ENCODE measurements around the gene MARCHF4. TPM values are rescaled to one million over a fixed set of nuclear protein-coding genes. Genes with fewer than 3 reads are reported as not detected.
"Not testable (repeated sequence)": the region's sequence is repeated elsewhere in the genome, so short reads cannot be mapped to it uniquely, and the experiment has no call there.

The MARCHF4 gene
- total RNA-seq, 4 donors from 2014 or later = 0.14 to 1.4 TPM; not detected in 2

- in situ Hi-C loops (cut with MboI; ENCODE audit: low pct_ligation_motif_present in 1 of 4, low pct_unique_long_range_greater_than_20kb in 1 of 4, low sequenced_read_pairs in 3 of 4) (no loop called here), intact Hi-C loops (cut with DNase I; ENCODE audit: low total_unique reads) (no loop called here)
- H3K4me1 ChIP-seq = no peaks in the 10 kb centered on the region
- no peak overlapping the region for H3K4me3 ChIP-seq
- H3K9me3 ChIP-seq = no peaks in the 10 kb centered on the region
- no peak for TF ChIP-seq EP300 (IDR thresholded peaks at IDR 0.05; ENCODE audit: low read depth)
- no peak for TF ChIP-seq POLR2A (IDR thresholded peaks at IDR 0.05)
- TF ChIP-seq POLR2AphosphoS5 (IDR thresholded peaks at IDR 0.05) = no peak
- TF ChIP-seq CTCF (IDR thresholded peaks at IDR 0.05) = no peak
- WGBS, 2 donors (ENCODE audit: low coverage in 1 of 2) = 20 to 41% methylated on average over 1 to 2 of the region's 2 CpGs
- DNase-seq = no peak
- no peaks in the 10 kb centered on the region for H3K27me3 ChIP-seq
- no peak overlapping the region for H3K27ac ChIP-seq
- no peaks in the 10 kb centered on the region for H3K36me3 ChIP-seq
Observed at GRCh38 chr2:216385478-216385877, 13.2 kb upstream of the MARCHF4 start.

- WGBS, 2 donors (ENCODE audit: low coverage in 1 of 2) = 68% methylated on average over 2 of the region's 2 CpGs; no CpG with 5 or more reads in 1 of the 2 donors
- H3K4me3 ChIP-seq; in situ Hi-C loops (cut with MboI; ENCODE audit: low pct_ligation_motif_present in 1 of 4, low pct_unique_long_range_greater_than_20kb in 1 of 4, low sequenced_read_pairs in 3 of 4); intact Hi-C loops (cut with DNase I; ENCODE audit: low total_unique reads); H3K4me1 ChIP-seq; H3K27me3 ChIP-seq; H3K9me3 ChIP-seq; H3K36me3 ChIP-seq; DNase-seq; H3K27ac ChIP-seq: not testable (repeated sequence)
Observed at GRCh38 chr2:216384409-216384808, 12.1 kb upstream of the MARCHF4 start.

GRCh38 chr2:216379977-216380376 lies 7.7 kb upstream of the MARCHF4 start:
- H3K9me3 ChIP-seq = no peaks in the 10 kb centered on the region
- no peaks in the 10 kb centered on the region for H3K36me3 ChIP-seq
- no peak overlapping the region for H3K27ac ChIP-seq
- TF ChIP-seq EP300 (IDR thresholded peaks at IDR 0.05; ENCODE audit: low read depth) (no peak), POLR2A (IDR thresholded peaks at IDR 0.05) (no peak), POLR2AphosphoS5 (IDR thresholded peaks at IDR 0.05) (no peak), CTCF (IDR thresholded peaks at IDR 0.05) (no peak)
- intact Hi-C loops (cut with DNase I; ENCODE audit: low total_unique reads) (no loop called here), in situ Hi-C loops (cut with MboI; ENCODE audit: low pct_ligation_motif_present in 1 of 4, low pct_unique_long_range_greater_than_20kb in 1 of 4, low sequenced_read_pairs in 3 of 4) (no loop called here)
- no peaks in the 10 kb centered on the region for H3K27me3 ChIP-seq
- 62% methylated on average over 5 of the region's 5 CpGs; no CpG with 5 or more reads in 1 of the 2 donors for WGBS, 2 donors (ENCODE audit: low coverage in 1 of 2)
- H3K4me1 ChIP-seq = no peaks in the 10 kb centered on the region
- DNase-seq = no peak
- H3K4me3 ChIP-seq = no peak overlapping the region

- no peak for TF ChIP-seq POLR2AphosphoS5 (IDR thresholded peaks at IDR 0.05)
- TF ChIP-seq POLR2A (IDR thresholded peaks at IDR 0.05) = no peak
- no peak for TF ChIP-seq EP300 (IDR thresholded peaks at IDR 0.05; ENCODE audit: low read depth)
- no peak for TF ChIP-seq CTCF (IDR thresholded peaks at IDR 0.05)
- Histone ChIP-seq H3K27me3 (peaks cover 40% of the 10 kb centered on the region), H3K4me1 (peaks cover 0 to 17% (median 13%) of the 10 kb centered on the region in 4 donors), H3K4me3 (no peak overlapping the region), H3K9me3 (no peaks in the 10 kb centered on the region), H3K27ac (no peak overlapping the region), H3K36me3 (no peaks in the 10 kb centered on the region)
- intact Hi-C loops (cut with DNase I; ENCODE audit: low total_unique reads) = no loop called here
- no peak for DNase-seq
- 75 to 87% methylated on average over 1 of the region's 1 CpG for WGBS, 2 donors (ENCODE audit: low coverage in 1 of 2)
- in situ Hi-C loops (cut with MboI; ENCODE audit: low pct_ligation_motif_present in 1 of 4, low pct_unique_long_range_greater_than_20kb in 1 of 4, low sequenced_read_pairs in 3 of 4) = no loop called here
Observed at GRCh38 chr2:216375286-216375685, 3.0 kb upstream of the MARCHF4 start.

GRCh38 chr2:216373896-216374295 lies 1.6 kb upstream of the MARCHF4 start:
- Histone ChIP-seq H3K27me3 (peaks cover 54% of the 10 kb centered on the region), H3K27ac (no peak overlapping the region), H3K36me3 (no peaks in the 10 kb centered on the region), H3K4me1 (peaks cover 0 to 17% (median 13%) of the 10 kb centered on the region in 4 donors), H3K9me3 (no peaks in the 10 kb centered on the region), H3K4me3 (no peak overlapping the region)
- in situ Hi-C loops (cut with MboI; ENCODE audit: low pct_ligation_motif_present in 1 of 4, low pct_unique_long_range_greater_than_20kb in 1 of 4, low sequenced_read_pairs in 3 of 4) (no loop called here), intact Hi-C loops (cut with DNase I; ENCODE audit: low total_unique reads) (no loop called here)
- TF ChIP-seq POLR2AphosphoS5 (IDR thresholded peaks at IDR 0.05) = no peak
- no peak for TF ChIP-seq EP300 (IDR thresholded peaks at IDR 0.05; ENCODE audit: low read depth)
- no peak for TF ChIP-seq POLR2A (IDR thresholded peaks at IDR 0.05)
- no peak for TF ChIP-seq CTCF (IDR thresholded peaks at IDR 0.05)
- DNase-seq = no peak
